GM19397 (cell line): ENCODE results near the gene TMEM150C.

Experiments
- ATAC-seq: cut with Tn5 transposase; IDR thresholded peaks from one replicate; pipeline ENCODE4 v1.9.1; 2021; ENCODE audit warnings: mild to moderate bottlenecking, moderate library complexity; ENCODE audit not compliant: unreplicated experiment

The TMEM150C gene

DNA sequence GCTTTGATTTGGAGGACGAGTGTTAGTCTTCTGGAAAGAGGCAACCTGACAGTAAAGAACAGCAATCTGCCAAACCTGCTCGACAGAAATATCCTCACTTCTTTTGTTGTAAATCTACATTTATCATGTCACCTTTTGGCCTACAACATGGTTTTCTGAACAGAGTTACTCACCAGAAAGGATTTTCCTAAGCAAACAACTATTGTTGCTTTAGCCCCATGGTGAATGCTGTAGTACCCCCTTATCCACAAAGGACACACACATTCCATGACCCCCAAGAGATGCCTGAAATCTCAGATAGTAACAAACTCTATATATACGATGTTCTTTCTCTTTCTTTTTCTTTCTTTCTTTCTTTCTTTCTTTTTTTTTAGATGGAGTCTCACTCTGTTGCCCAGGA is 42.7 kb downstream of the TMEM150C start:
- no peak for ATAC-seq

DNA sequence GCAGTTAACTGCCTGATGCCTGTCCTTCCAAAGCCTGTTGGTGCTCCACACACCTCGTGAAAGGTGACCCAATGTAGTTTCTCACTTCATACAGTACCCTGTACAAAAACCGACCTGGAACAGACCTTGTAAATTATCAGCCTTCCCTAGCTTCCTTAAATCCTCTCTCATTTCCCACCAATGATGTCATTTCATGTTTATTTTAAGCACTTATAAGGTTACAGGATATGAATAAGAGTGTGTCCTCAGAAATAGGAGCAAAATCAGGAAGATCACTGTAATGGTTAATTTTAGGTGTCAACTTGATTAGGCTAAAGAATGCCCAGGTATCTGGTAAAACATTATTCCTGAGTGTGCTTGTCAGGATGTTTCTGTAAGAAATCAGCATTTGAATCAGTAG is 44.7 kb downstream of the TMEM150C start:
- ATAC-seq = no peak

DNA sequence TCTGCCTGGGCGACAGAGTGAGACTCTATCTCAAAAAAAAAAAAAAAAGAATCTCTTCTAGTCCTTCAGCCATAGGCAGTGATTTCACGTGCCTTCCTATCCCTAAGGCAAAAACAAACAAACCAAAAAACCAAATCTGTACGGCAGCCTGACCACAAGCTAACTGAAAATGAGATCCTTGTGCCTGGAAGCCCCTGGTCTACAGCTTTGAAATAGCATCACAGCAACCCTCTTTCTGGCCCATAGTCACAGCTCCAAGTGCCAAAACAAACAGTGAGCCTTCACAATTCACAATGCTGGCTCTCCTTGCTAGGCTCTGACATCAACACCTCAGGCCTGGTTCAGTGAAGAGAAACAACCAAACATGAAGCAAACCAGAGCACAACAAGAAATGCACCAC is 46.1 kb downstream of the TMEM150C start:
- no peak for ATAC-seq

DNA sequence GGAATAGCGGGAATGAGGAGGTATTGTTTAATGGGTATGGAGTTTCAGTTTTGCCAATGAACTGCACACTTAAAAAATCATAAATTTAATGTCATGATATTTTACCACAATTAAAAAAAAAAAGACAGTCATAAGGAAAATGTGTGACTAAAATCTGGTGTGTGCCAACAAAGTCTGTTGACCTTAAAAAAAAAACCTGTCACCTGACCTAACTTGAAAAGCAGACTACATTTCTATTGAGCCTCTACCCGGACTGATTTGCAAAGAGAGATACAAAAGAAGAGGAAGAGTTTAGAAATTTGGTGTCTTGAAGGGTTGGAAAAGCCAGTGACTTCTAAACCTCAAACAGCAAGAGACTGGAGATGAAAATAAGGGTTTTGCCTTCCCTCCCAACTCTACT is 48.4 kb downstream of the TMEM150C start:
- ATAC-seq = no peak

DNA sequence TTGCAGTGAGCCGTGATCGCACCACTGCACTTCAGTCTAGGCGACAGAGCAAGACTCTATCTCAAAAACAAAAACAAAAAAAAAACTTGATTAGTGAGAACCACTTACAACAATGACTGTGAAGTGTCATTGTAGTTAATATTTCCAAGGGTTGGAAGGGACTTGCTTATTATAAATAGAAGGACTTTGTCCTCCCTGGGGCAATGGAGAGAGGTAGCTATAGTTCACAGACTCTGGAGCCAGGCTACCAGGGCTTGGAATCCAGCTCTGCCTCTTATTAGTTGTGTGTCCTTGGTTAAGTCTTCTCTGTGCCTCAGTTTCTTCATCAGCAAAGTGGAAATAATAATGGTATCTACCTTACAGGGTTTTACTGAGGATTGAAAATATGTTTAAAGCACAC is 51.6 kb downstream of the TMEM150C start:
- ATAC-seq = no peak

DNA sequence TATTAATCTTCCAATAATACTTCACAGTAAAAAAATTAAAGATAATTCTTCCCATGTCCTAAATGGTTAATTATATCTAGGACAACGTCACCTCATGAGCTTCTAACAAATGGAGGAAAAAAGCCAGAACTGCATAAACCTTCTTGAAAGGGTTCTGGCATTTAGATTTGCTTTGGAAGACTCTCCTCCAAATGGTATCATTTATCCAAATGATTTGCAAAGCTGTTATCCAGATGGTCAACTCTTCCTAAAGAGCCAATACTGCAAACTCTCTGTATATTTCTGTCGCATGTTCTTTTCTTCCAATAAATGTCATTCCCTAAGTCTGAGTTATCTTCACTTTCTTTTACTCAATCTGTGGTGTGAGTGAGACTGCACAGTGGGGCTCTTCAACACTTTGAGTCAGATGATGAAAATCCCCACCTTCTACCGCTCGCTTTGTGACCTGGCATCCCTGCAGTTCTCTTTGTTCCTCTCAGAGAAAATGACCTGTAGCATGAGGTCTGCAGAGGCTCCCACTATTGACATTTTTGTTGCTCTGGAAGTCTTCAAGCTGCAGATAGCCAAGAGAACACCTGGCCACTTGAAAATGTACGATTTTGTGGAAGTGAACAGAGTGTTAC is 52.9 kb downstream of the TMEM150C start:
- ATAC-seq = no peak

DNA sequence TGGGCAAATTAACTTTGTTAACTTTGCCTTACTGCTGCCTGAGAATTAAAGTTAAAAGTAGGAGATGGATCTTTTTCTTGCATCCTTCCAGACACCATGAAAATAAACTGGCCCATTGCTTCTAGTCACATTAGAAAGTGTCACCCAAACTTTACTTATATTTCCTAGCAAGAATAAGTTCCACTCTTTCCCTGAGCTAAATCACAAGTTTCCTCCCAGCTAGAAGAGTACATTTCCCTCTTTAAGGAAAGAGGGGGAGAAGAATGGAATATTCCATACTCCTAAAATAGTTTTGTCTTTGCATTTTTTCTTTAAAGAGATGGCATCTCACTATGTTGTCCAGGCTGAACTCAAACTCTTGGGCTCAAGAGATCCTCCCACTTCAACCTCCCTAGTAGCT is 53.8 kb downstream of the TMEM150C start:
- no peak for ATAC-seq

DNA sequence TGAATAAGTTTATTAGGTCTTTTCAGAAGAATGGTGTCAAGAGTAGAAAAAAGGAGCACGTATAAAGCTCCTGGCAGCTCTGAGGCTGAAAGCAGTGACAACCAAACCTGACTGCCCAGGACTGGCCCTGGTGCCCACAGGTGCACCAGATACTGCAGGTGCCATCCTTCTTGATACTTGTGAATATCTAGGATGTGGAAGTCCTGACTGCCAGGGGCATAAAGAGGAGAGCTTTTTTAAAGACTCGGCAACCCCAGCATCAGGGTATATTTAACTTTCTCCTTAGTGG is 60.7 kb downstream of the TMEM150C start:
- ATAC-seq = no peak

DNA sequence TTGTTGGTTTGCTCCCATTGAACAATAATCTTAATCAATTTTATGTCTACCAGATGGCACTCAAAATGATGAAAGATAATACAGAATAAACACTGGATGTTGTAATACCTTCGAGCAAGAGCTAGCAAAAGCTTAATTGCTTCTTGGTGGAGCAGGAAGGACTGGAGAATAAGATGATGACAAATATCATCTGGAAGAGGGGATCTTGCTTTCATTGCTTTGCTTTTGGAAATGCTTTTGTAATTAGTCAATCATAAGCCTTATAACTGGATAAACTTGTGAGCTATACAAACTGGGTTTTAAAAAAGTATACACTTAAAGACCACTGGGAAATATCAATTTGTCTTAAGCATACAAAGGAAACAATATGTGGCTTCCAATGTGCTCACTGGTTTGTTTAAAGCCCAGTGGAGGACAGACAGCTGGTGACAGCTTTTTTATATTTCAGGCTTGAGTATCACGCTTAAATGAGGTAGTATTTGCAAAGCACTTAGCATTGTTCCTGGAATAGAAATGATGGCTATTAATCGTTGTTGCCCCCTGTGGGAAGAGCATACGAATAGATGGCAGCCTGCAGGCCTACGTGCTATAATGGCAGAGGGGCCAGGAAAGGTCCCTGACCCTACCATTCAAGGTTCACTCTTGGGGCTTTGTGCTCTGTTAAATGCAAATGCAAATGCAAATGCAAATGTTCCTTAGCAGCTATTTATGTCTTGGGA is 61.2 kb downstream of the TMEM150C start:
- ATAC-seq = no peak

DNA sequence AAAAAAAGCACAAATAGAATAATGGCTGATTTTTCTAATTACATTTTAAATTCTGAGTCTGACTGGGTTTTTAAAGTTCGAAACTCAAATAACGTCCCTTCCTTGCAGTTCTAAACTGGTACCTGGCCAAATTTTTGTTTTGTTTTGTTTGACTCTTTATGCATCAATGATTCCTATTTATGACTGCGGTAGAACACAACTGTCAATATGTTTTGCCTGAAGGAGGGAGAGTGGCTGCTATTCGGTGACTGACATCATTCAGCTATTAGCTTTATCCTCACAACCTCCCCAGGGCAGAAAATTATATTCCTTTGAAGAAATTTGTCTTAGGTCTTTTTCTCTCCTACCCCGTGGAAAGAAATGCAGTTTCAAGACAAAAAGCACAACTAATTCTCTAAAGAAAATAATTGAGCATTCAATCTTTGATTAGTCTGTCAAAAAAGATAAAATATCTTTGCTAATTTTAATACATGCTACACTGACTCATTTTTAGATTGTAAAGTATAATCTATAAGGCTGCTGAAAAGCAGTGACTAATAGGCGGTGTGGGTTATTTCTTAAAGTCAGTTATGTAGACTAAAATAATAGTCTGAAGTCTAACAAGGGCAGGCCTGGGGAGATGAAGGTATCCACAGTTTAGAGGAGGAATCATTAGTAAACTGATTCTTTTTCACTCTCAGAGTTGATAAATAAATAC is 61.9 kb downstream of the TMEM150C start:
- no peak for ATAC-seq

DNA sequence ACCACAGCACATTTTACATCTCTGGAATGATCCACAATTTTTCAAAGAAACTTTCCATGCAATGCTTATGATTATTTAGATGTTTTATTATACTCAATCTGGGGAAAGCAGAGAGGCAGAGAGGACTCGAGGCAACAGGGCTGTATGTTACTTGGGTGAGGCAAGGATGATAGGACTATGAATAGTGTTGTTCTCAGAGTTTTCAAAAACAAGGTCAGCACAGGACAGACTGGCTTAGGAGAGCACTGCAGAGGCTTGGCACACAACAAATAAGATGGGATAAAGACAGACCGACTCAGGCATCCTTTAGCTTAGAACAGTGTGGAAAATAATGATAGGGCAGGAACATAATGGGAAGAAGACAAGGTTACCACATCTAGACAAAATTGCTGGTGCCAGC is 65.4 kb downstream of the TMEM150C start:
- no peak for ATAC-seq

DNA sequence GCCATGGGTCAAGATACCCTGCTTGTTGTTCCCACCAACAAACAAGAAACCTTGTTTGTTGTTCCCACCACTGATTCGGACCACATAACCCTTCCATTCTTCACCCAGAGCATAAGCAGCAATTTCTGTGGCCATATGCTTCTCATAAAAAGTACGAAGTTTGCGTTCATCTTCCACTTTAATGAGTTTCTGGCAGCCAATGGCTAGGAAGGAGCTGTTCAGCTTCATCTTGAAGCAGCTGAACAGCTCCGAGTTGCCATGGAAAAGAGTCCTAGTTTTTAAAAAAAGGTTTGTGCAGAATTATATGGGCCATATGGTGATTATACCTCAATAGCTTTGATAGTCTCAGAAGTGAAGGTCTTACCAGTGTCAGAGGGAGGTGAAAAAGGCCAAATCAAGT is 66.1 kb downstream of the TMEM150C start:
- ATAC-seq = no peak

DNA sequence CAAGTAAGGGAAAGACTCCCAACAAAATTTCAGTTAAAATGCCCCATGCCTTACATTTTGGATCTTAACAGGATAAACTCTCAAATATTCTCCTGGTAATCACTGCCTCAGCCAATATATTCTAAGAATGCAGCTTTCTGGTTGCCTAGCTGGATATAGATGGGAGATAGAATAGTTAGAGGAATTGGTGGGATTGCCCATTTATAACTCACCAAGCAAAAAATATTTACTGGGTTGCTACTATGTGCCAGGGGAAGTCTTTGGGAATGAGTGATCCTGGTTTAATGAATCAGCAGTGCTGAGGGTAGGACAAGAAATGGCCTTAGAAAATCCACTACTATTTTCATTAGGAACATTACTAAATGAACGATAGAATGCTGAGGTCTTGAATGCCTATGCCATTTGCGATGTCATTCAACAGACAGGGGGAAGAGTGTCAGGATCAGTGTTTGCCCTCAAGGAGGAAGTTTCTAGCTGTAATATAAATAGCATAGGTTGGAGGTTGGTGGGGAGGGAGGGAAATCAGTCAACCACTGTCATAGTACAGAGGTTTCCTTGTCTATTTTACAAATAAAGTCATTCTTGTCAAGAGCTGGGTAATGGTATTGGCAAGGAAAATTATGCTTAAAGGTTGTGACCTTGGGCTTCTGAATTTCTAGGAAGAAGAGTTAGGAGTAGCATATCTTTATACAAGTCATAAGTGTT is 67.9 kb downstream of the TMEM150C start:
- no peak for ATAC-seq

DNA sequence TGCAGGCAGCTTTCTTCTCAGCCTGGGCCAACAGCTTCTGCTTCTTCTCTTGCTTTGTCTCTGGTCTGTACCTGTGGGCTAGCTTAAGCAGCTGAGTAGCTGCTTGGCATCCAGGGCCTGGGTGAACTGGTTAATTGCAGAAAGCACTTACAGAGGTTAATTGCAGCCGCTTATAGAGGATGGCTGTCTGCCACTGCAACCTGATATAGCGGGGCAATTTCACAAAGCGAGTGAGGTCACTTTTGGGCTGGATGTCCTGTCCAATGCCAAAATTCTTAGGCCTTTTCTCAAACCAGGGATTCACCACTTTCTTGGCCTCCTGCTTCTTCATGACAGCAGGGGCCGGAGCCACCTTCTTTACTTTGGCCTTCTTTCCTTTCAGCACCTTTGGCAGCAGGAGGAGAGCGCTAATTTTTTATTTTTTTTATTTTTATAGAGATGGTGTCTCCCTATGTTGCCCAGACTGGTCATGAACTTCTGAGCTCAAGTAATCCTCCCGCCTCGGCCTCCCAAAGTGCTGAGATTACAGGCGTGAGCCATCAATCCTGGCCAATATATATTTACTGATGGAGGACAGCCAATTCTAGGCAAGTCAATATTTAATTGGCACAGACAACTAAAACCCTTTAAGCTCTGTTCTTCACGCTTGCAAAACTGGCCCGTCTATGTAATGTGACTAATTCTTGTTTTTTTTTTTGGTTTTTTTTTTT is 70.4 kb downstream of the TMEM150C start:
- no peak for ATAC-seq

DNA sequence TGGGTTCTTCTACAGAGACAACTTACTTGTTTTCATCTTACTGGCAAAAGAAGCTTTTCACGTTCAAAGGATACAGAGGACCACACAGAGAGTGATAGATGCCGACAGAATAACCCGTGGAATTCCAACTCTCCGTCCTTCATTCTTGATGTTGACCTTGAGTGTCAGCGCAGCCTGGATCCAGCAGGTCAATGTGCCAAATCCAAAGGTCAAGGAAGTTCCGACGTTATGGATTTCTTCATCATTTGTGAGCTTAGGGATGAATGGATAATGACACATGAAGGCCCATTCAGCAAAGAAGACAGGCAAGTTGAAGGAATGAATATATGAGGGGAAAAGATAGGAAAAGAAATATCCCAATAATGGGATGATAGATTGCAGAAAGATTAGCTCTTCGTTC is 71.8 kb downstream of the TMEM150C start:
- no peak for ATAC-seq

DNA sequence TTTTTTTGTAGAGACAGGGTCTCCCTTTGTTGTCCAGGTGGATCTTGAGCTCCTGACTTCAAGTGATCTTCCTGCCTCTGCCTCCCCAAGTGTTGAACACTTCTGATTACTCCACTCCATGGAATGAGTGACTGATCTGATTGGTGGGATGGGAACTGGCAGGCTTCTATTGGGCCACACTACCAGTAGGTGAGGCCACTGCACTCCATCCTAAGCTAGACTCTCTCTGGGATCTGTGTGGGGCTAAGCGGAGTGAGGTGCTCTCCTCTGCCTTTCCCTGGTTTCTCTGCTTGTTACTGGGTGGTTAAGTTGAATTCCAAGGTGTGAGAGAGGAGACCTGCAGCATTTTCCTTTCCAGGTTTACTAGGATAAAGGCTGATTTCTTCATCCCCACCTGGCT is 72.7 kb downstream of the TMEM150C start:
- no peak for ATAC-seq

DNA sequence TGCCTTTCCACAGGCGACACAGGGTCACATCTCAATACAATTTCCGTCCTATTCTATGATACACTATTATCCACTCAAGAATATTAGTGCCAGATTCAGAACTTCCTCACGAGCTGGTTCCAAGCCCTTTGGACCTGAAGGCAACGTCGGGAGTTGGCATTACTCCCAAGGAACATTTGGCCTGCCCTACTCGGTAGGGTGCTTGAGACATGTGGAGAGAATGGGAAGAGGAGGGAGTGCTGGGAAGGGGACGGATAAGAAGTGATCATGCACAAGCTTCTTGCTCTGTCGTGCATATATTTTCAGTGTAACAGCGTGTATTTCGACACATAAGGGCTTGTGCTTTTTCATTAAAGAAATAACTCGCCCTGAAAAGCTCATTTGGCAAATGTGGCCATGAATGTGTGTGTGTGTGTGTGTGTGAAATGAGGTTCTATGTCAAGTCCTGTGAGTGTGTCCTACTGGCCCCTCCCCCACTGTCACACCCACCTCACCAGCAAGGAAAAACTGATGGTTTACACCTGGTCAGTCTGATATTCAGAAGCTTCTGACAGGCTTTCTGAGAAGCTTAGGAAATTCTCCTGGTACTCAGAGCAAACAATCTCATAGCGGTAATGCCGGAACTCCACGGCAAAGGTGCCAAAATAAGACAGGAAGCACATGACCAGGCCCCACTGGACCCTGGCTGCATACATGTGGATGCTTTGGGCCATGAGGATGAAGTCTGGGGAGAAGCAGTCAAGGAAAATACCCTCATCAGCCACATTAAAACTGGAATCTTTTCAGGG is 76.6 kb downstream of the TMEM150C start:
- ATAC-seq = no peak

DNA sequence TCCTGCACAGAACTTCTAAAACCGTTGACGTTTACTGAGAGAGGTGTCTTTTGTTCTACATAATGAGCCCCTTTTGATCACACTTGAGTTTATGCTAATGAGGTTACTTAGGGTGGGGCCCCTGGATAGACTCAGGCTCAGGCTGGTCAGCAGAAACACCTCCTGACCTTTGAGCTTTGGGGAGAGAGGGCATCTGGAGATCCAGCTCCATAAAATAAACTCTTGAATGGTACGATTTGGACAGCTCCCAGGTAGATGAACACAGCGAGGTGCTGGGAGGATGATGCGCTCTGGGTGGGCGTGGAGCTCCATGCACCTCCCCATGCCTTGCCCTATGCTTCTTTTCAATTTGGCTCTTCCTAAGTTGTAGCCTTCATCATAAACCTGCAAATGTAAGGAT is 79.4 kb downstream of the TMEM150C start:
- no peak for ATAC-seq

DNA sequence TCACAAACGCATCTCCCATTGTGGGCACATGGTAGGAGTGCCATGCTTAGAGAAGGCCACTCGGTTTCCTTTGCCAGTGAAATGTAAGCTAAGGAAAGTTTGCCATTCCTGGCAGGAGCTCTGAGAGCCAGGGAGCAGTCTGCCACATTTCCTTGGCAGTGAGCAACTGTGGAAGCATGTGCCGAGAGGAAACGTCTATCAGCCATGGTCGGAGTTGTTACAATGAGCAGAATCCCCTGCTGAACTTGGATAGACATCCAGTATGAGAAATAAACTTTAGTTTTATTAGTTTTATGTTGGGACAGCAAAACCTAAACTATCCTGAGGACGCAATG is 80.3 kb downstream of the TMEM150C start:
- ATAC-seq = no peak

DNA sequence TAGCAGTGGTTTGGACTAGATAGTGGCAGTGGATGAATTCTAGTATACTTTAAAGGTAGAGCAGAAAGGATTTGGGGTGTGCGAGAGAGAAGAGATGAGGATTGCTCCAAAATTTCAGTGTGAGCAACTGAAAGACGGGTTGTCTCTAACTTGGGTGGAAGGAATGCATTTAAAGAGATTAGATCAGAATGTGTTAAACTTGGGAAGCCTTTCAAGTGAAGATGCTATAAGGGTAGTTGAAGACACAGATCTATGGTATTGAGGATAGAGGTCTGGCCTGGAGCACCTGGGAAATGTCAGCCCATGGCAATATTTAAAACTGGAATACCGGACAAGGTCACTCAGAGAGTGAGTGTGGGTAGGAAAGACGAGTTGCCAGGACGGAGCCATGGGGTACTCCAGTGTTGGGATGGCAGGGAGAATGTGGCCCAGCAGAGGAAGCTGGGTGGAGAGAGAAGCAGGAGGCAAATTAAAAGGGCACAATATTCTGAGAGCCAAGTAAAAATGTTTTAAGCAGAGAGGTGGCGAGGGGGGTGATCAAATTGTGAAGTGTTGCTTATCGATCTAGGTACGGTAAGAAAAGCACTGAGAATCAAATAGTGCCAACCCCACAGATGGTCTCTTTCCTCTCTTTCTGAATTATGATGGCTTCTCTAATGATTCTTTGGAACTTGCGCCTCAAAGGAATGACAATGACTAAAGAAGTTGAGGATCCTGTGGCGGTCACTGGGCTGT is 80.8 kb downstream of the TMEM150C start:
- no peak for ATAC-seq
